CD14-positive monocyte (primary cell): ENCODE results near the gene CDSN. TPM values are rescaled to one million over a fixed set of nuclear protein-coding genes. Genes with fewer than 3 reads are reported as not detected.

Experiments used
- DNase-seq, 3 donors: peaks; one replicate each; pipeline ENCODE4 v3.0.0-alpha.2; 2011 to 2022
- H2AFZ ChIP-seq: 2 replicates; pipeline ENCODE4 v1.6.0; 2012; ENCODE audit warnings: mild to moderate bottlenecking, low read depth, low read length, inconsistent platforms; ENCODE audit not compliant: insufficient read depth, poor library complexity, severe bottlenecking
- H3K27ac ChIP-seq, 2 donors: 1 replicate in 1 of 2; 2 replicates in 1 of 2; pipeline ENCODE4 v1.5.1; 2012 to 2013; ENCODE audit warnings: low read length in 2 of 2, control low read depth in 1 of 2, inconsistent platforms in 1 of 2, low read depth in 1 of 2, mild to moderate bottlenecking in 1 of 2
- H3K27me3 ChIP-seq, 2 donors: one replicate each; pipeline versions ENCODE4 v1.6.0 to v1.6.1; 2011 to 2013; ENCODE audit warnings: low read length in 2 of 2; ENCODE audit not compliant: control insufficient read depth in 2 of 2, insufficient read depth in 2 of 2
- H3K36me3 ChIP-seq, 2 donors: replicated peaks in 1 of 2; 1 replicate in 1 of 2; 2 replicates in 1 of 2; pipeline versions ENCODE4 v1.5.1 to v1.6.1; 2012 to 2013; ENCODE audit warnings: low read length in 2 of 2, control low read depth in 1 of 2, inconsistent platforms in 1 of 2, mild to moderate bottlenecking in 1 of 2; ENCODE audit not compliant: insufficient read depth in 2 of 2, control insufficient read depth in 1 of 2
- H3K4me1 ChIP-seq, 2 donors: 1 replicate in 1 of 2; 2 replicates in 1 of 2; pipeline versions ENCODE4 v1.5.1 to v1.6.1; 2012 to 2013; ENCODE audit warnings: low read length in 2 of 2, control low read depth in 1 of 2, inconsistent platforms in 1 of 2, mild to moderate bottlenecking in 1 of 2, moderate library complexity in 1 of 2; ENCODE audit not compliant: insufficient read depth in 2 of 2, control insufficient read depth in 1 of 2
- H3K4me2 ChIP-seq: replicated peaks from 2 replicates; pipeline ENCODE3; 2012; ENCODE audit warnings: low read length, moderate library complexity, mild to moderate bottlenecking; ENCODE audit not compliant: poor library complexity, severe bottlenecking; ENCODE audit errors: extremely low read depth
- H3K4me3 ChIP-seq, 3 experiments: fragments of 200-600 bp in 1 of 3; sonication (generic) in 1 of 3; replicated peaks in 1 of 3; 1 replicate in 2 of 3; 2 replicates in 1 of 3; pipeline ENCODE4 v1.5.1; 2011 to 2013; ENCODE audit warnings: low read length in 3 of 3, mild to moderate bottlenecking in 3 of 3, control low read depth in 2 of 3, low read depth in 2 of 3, inconsistent platforms in 1 of 3, moderate library complexity in 1 of 3
- H3K79me2 ChIP-seq: 2 replicates; pipeline ENCODE4 v1.6.0; 2012; ENCODE audit warnings: mild to moderate bottlenecking, control low read depth, inconsistent platforms, low read length, moderate library complexity; ENCODE audit not compliant: insufficient read depth
- H3K9ac ChIP-seq: 2 replicates; pipeline ENCODE4 v1.6.0; 2017; ENCODE audit warnings: low read length, mild to moderate bottlenecking; ENCODE audit not compliant: insufficient read depth, poor library complexity, severe bottlenecking
- H3K9me3 ChIP-seq, 2 donors: replicated peaks in 1 of 2; 1 replicate in 1 of 2; 2 replicates in 1 of 2; pipeline versions ENCODE4 v1.5.1 to v1.6.1; 2012 to 2013; ENCODE audit warnings: low read length in 2 of 2, control low read depth in 1 of 2; ENCODE audit not compliant: control insufficient read depth in 1 of 2, insufficient read depth in 1 of 2
- H4K20me1 ChIP-seq: 2 replicates; pipeline ENCODE4 v1.6.0; 2012; ENCODE audit warnings: mild to moderate bottlenecking, low read length, control low read depth, moderate library complexity; ENCODE audit not compliant: insufficient read depth
- H3K27ac Mint-ChIP-seq, 7 donors: one replicate each; pipeline ENCODE4 v1.8.0; 2020; ENCODE audit warnings: mild to moderate bottlenecking in 7 of 7, mixed read lengths in 7 of 7, moderate library complexity in 6 of 7, inconsistent platforms in 2 of 7
- H3K27me3 Mint-ChIP-seq, 3 donors: one replicate each; pipeline ENCODE4 v1.8.0; 2021 to 2022; ENCODE audit warnings: low read depth in 3 of 3, mild to moderate bottlenecking in 3 of 3, mixed read lengths in 3 of 3, moderate library complexity in 3 of 3, inconsistent platforms in 1 of 3
- H3K36me3 Mint-ChIP-seq, 2 donors: one replicate each; pipeline ENCODE4 v1.8.0; 2020; ENCODE audit warnings: mixed read lengths in 2 of 2, inconsistent platforms in 1 of 2, mild to moderate bottlenecking in 1 of 2
- H3K4me1 Mint-ChIP-seq: one replicate; pipeline ENCODE4 v1.8.0; 2020; ENCODE audit warnings: mild to moderate bottlenecking, mixed read lengths
- H3K4me3 Mint-ChIP-seq, 2 donors: one replicate each; pipeline ENCODE4 v1.8.0; 2020; ENCODE audit warnings: mild to moderate bottlenecking in 2 of 2, mixed read lengths in 2 of 2, moderate library complexity in 1 of 2
- H3K9me3 Mint-ChIP-seq, 7 donors: one replicate each; pipeline ENCODE4 v1.8.0; 2020 to 2022; ENCODE audit warnings: mixed read lengths in 7 of 7, mild to moderate bottlenecking in 6 of 7, moderate library complexity in 6 of 7, inconsistent platforms in 2 of 7
- WGBS: methylation state at CpG from one replicate; pipeline ENCODE4 v1.1.5; 2013; ENCODE audit warnings: missing lambda C conversion rate; ENCODE audit not compliant: insufficient coverage; 5-methylcytosine and 5-hydroxymethylcytosine counted together
- intact Hi-C, 2 donors: fragments of 100-400 bp; cut with micrococcal nuclease; formaldehyde crosslinking; loops; one replicate each; pipeline versions ENCODE4 v1.15.0 to v1.15.1; 2023
- polyA plus RNA-seq, 3 donors: library from polyadenylated mRNA; depleted of rRNA in 1 of 3; unstranded in 2 of 3; stranded (reverse) in 1 of 3; fragments of 300-500 nt in 2 of 3; fragments of >200 nt in 1 of 3; fragmentation: Illumina TruSeq in 2 of 3; gene quantifications; 1 replicate in 2 of 3; 2 replicates in 1 of 3; pipeline ENCODE4 v1.2.3, GENCODE V29; 2012 to 2021
- TF ChIP-seq, protein P1 (sequence below): fragments of 200-600 bp; IDR thresholded peaks from one replicate; pipeline ENCODE4 v1.8.0; 2022; ENCODE audit warnings: antibody characterized with exemption, mild to moderate bottlenecking

Gene CDSN
- polyA plus RNA-seq, 3 donors: not detected

DNA sequence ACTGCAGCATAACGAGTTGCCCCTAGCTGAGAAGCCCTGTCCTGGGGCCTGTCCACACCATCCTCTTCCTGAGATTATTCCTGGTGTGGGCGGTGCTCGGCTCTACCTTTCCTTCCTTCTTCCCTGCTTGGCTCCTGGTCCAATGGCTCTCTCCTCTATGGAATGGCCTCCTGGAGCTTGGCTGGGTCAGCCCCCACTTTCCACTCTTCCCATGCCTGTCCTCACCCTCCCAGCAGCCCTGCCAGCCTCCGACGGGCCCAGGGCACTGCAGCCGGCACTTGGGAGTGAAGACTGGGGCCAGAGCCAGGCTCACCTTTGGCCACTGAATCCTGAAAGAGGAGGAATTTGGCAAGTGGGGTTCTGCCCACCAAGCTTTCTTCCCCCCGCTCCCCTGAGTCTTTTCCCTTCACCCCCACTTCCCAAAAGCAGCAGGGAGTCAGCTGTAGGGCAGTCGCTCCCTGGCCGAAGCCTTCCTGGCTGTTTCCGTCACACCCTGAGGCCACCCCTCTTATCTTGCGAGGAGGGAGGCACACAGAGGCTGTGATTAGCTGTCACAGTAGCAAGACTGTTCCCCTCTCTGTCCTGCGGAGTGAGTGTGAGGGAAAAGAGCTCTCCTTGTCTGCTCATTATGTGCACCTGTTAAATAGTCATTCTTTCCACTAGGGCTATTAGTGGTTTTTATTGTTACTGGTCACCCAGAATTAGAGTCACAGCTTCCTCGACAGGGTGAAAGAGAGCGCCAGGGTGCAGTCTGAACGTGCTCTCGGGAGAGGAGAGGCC, 6.3 kb upstream of the CDSN start:
- no peak overlapping the region for H3K4me2 ChIP-seq
- H4K20me1 ChIP-seq: no peaks in the 10 kb centered on the region
- WGBS: 87% methylated on average over 5 of the region's 16 CpGs
- no peak for DNase-seq
- Mint-ChIP-seq H3K4me1 (peaks cover 8% of the 10 kb centered on the region), H3K9me3 (peaks cover 0 to 2% (median 0%) of the 10 kb centered on the region in 7 donors), H3K27ac (no peak overlapping the region), H3K27me3 (peaks cover 4 to 10% (median 7%) of the 10 kb centered on the region in 3 donors), H3K36me3 (no peaks in the 10 kb centered on the region), H3K4me3 (no peak overlapping the region)
- TF ChIP-seq, protein P1, sequence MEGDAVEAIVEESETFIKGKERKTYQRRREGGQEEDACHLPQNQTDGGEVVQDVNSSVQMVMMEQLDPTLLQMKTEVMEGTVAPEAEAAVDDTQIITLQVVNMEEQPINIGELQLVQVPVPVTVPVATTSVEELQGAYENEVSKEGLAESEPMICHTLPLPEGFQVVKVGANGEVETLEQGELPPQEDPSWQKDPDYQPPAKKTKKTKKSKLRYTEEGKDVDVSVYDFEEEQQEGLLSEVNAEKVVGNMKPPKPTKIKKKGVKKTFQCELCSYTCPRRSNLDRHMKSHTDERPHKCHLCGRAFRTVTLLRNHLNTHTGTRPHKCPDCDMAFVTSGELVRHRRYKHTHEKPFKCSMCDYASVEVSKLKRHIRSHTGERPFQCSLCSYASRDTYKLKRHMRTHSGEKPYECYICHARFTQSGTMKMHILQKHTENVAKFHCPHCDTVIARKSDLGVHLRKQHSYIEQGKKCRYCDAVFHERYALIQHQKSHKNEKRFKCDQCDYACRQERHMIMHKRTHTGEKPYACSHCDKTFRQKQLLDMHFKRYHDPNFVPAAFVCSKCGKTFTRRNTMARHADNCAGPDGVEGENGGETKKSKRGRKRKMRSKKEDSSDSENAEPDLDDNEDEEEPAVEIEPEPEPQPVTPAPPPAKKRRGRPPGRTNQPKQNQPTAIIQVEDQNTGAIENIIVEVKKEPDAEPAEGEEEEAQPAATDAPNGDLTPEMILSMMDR: no peak
- H3K4me1 ChIP-seq: no peaks in the 10 kb centered on the region
- H3K9ac ChIP-seq: no peak overlapping the region
- no peak overlapping the region for H3K4me3 ChIP-seq
- no peak overlapping the region for H3K27ac ChIP-seq
- no peaks in the 10 kb centered on the region for H3K36me3 ChIP-seq
- no peak overlapping the region for H2AFZ ChIP-seq
- no peaks in the 10 kb centered on the region for H3K79me2 ChIP-seq
- no peaks in the 10 kb centered on the region for H3K9me3 ChIP-seq
- no peaks in the 10 kb centered on the region for H3K27me3 ChIP-seq
- intact Hi-C loops: no loop called here

DNA sequence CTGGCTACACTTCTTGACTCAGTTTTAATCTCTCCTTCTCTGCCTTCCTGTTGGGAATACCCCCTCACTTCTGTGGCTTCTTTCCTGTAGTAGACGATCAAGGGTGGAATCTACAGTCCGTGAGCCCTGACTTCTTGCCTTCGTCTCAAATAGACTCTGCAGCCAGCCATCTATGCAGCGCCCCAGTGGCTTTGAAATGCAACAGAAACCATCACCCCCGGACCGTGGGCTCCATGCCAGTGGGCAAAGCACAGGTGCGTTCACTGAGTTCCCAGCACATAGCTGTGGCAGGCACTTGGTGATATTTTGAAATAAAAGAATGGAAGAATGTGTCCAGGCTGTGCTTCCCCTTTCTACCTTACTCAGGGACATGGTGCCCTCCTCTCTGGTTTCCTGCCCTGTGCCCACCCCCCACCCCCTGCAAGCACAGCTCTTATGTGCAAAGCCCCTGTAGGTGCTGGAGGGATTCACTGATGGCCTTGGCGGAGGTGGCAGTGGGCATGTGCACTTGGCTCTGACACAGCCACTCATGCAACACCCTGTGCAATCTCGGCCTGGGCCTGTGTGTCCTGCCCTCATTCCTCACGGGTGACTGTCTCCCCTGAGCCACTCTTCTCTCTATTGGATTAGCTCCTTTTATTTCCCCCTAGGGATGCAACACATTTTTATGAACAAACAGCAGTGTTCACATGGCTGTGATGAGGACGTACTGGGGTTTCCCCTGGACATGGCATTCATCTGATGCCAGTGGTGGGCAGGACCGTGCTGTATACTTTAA, 5.5 kb upstream of the CDSN start:
- no peaks in the 10 kb centered on the region for H3K79me2 ChIP-seq
- no peaks in the 10 kb centered on the region for H3K36me3 ChIP-seq
- Mint-ChIP-seq H3K9me3 (peaks cover 0 to 2% (median 0%) of the 10 kb centered on the region in 7 donors), H3K4me1 (peaks cover 8% of the 10 kb centered on the region), H3K27me3 (peaks cover 4 to 10% (median 7%) of the 10 kb centered on the region in 3 donors), H3K36me3 (no peaks in the 10 kb centered on the region), H3K4me3 (no peak overlapping the region), H3K27ac (no peak overlapping the region)
- no peak overlapping the region for H3K9ac ChIP-seq
- H3K27ac ChIP-seq: no peak overlapping the region
- DNase-seq: no peak
- H3K4me1 ChIP-seq: no peaks in the 10 kb centered on the region
- TF ChIP-seq, protein P1: no peak
- intact Hi-C loops: no loop called here
- no peak overlapping the region for H3K4me3 ChIP-seq
- no peak overlapping the region for H2AFZ ChIP-seq
- H3K4me2 ChIP-seq: no peak overlapping the region
- WGBS: 65% methylated on average over 10 of the region's 12 CpGs
- H3K9me3 ChIP-seq: no peaks in the 10 kb centered on the region
- H4K20me1 ChIP-seq: no peaks in the 10 kb centered on the region
- no peaks in the 10 kb centered on the region for H3K27me3 ChIP-seq
